ENCODE data around the gene NECAB3. TPM values are rescaled to one million over a fixed set of nuclear protein-coding genes. Genes with fewer than 3 reads are reported as not detected.

The NECAB3 gene
- total RNA-seq, 1 donor from 2014 or later: 19.2 TPM

DNA sequence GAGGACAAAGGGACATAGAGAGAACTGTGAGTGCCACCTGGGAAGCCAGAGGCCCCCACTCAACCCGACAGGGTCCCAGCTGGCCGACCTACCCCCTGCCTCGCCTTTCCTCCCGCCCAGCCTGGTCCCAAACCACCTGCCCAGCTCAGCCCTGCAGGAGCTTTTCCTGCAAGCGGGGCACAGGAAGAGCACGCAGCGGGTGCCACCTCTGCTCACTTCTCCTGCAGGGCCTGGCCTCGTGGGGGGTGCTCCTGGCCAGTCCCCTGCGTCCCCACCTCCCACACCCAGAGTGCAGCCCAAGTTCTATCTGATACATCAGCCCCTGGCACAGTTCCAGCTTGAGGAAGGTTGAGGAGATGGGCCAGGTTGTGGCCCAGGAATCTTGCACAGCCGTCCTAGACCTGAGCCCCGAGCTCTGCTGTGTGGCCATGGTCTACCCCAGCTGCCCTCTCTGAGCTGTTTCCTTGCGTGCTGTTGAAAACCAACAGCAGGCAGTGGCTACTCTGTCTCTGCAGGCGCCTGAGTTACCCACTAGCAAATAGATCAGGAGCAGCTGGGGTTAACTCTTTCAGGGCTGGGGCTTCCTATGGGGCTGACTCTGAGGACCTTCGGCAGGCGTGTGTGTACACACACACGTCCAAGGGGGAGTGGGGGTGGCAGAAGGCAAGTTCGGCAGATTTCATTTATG is 1.7 kb downstream of the NECAB3 start:
- H3K4me1 Mint-ChIP-seq: peaks cover 36% of the 10 kb centered on the region
- H3K27me3 ChIP-seq: peaks cover 3% of the 10 kb centered on the region
- H3K79me2 ChIP-seq (ENCODE audit: low read depth): no peaks in the 10 kb centered on the region
- H4K20me1 ChIP-seq (ENCODE audit: low read depth): peaks cover 32% of the 10 kb centered on the region
- no peak overlapping the region for H2AFZ ChIP-seq (replicated peaks)
- H3K4me2 ChIP-seq: peak overlapping the region; percentile 97
- H3K36me3 Mint-ChIP-seq: peaks cover 16% of the 10 kb centered on the region
- peak overlapping the region; percentile 1 for H3K4me3 ChIP-seq
- H3K9me3 Mint-ChIP-seq: no peaks in the 10 kb centered on the region
- H3K27ac ChIP-seq: no peak overlapping the region
- no peak overlapping the region for H3K9ac ChIP-seq
- no peaks in the 10 kb centered on the region for H3K36me3 ChIP-seq
- TF ChIP-seq, protein P1, sequence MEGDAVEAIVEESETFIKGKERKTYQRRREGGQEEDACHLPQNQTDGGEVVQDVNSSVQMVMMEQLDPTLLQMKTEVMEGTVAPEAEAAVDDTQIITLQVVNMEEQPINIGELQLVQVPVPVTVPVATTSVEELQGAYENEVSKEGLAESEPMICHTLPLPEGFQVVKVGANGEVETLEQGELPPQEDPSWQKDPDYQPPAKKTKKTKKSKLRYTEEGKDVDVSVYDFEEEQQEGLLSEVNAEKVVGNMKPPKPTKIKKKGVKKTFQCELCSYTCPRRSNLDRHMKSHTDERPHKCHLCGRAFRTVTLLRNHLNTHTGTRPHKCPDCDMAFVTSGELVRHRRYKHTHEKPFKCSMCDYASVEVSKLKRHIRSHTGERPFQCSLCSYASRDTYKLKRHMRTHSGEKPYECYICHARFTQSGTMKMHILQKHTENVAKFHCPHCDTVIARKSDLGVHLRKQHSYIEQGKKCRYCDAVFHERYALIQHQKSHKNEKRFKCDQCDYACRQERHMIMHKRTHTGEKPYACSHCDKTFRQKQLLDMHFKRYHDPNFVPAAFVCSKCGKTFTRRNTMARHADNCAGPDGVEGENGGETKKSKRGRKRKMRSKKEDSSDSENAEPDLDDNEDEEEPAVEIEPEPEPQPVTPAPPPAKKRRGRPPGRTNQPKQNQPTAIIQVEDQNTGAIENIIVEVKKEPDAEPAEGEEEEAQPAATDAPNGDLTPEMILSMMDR (IDR thresholded peaks at IDR 0.05): no peak
- no peak for TF ChIP-seq EZH2phosphoT487 (IDR thresholded peaks at IDR 0.05)
- TF ChIP-seq EZH2 (IDR thresholded peaks at IDR 0.05): no peak
- peaks cover 27% of the 10 kb centered on the region for H3F3A ChIP-seq (ENCODE audit: low read depth)
- DNase-seq (ENCODE audit: low spot score): no peak
- no peaks in the 10 kb centered on the region for H3K9me3 ChIP-seq (ENCODE audit: low read depth)
- peaks cover 8% of the 10 kb centered on the region for H3K27me3 Mint-ChIP-seq (ENCODE audit: insufficient read depth, low read depth)
- H3K4me1 ChIP-seq: peaks cover 23% of the 10 kb centered on the region
- H3K27ac Mint-ChIP-seq: peak overlapping the region; percentile 14
- peak overlapping the region; percentile 87 for H3K4me3 Mint-ChIP-seq

DNA sequence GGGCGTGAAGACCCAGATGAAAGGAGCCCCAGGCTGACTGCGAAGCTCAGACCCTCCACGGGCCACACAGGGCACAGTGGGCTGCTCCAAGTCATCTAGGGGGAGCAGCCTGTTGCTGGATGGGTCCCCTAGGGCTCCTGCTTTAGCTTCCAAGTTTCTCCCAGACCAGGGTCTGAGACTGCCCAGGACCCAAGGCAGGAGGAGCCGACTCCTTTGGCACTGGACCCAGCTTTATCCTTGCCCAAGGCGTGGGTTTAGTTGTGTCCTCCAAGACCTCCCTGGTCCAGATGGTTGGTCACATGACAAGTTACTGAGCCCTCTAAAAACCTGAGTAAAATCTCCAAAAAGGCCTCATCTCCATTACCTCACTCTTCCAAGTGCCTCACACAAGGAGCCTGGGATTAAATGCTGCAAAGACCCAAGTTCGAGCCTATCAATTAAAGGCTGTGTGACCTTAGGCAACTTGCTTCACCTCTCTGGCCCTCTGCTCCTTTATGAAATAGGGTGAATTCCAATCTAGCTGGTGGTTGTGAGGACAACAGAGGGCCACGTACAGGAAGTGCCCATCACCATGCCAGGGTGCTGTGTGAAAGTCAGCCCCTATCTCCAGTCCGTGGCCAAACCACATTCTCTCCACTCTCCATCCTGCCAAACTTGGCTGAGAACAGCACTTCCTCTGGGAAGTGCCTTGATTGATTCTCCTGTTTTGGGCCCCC is 2.5 kb downstream of the NECAB3 start:
- H3K4me1 ChIP-seq: peaks cover 23% of the 10 kb centered on the region
- no peak overlapping the region for H3K27ac ChIP-seq
- peaks cover 29% of the 10 kb centered on the region for H3F3A ChIP-seq (ENCODE audit: low read depth)
- TF ChIP-seq, protein P1 (IDR thresholded peaks at IDR 0.05): no peak
- TF ChIP-seq EZH2 (IDR thresholded peaks at IDR 0.05): no peak
- no peak for TF ChIP-seq EZH2phosphoT487 (IDR thresholded peaks at IDR 0.05)
- H3K27me3 ChIP-seq: peaks cover 10% of the 10 kb centered on the region
- H3K36me3 ChIP-seq: no peaks in the 10 kb centered on the region
- peaks cover 9% of the 10 kb centered on the region for H3K27me3 Mint-ChIP-seq (ENCODE audit: insufficient read depth, low read depth)
- no peak overlapping the region for H3K9ac ChIP-seq
- no peak for DNase-seq (ENCODE audit: low spot score)
- H3K4me3 ChIP-seq: no peak overlapping the region
- H2AFZ ChIP-seq (replicated peaks): no peak overlapping the region
- no peak overlapping the region for H3K27ac Mint-ChIP-seq
- no peak overlapping the region for H3K4me2 ChIP-seq
- H3K79me2 ChIP-seq (ENCODE audit: low read depth): no peaks in the 10 kb centered on the region
- H4K20me1 ChIP-seq (ENCODE audit: low read depth): peaks cover 24% of the 10 kb centered on the region
- peaks cover 37% of the 10 kb centered on the region for H3K4me1 Mint-ChIP-seq
- H3K9me3 ChIP-seq (ENCODE audit: low read depth): no peaks in the 10 kb centered on the region
- H3K4me3 Mint-ChIP-seq: peak overlapping the region; percentile 87
- peaks cover 16% of the 10 kb centered on the region for H3K36me3 Mint-ChIP-seq
- no peaks in the 10 kb centered on the region for H3K9me3 Mint-ChIP-seq

DNA sequence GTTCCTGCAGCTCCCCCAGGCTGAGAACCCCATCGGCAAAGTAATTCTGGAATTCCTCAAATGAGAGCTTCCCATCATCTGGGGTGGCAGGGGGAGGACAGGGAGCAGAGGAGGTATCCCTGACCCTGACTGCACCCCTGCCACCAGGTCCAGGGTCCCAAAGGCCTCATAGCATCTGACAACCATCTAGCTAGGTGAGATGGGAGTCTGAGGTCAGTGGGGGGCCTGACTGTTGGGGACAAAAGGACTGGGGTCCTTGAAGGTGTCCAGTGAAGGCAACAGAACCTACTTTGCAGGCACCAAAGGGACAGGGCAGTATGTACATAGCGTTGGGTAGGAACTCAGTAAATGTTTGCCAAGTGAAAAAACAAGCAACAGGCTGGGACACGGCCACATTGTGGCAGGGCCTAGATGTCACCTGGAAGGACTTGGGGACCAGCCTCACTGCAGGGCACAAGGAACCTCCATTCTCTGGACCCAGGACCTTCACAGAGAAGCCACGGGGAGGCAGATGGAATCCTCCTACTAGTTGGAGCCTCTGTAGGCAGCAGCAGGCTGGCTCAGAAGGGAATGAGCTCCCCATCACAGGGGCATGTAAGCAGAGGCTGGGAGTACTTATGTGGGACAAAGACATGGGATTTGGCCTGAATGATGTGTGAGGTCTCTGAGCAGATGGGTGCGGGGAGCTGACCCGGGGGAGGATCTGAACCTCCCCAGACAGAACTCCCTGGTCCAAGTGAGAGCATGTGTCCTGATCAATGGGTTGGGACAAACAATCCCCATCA is 3.3 kb downstream of the NECAB3 start:
- Histone ChIP-seq H3K79me2 (ENCODE audit: low read depth) (no peaks in the 10 kb centered on the region), H3K27ac (no peak overlapping the region), H2AFZ (replicated peaks) (no peak overlapping the region), H3K4me3 (no peak overlapping the region), H3K4me1 (peaks cover 23% of the 10 kb centered on the region), H3K27me3 (peaks cover 10% of the 10 kb centered on the region), H3K36me3 (no peaks in the 10 kb centered on the region), H3K4me2 (no peak overlapping the region), H3F3A (ENCODE audit: low read depth) (peaks cover 30% of the 10 kb centered on the region), H3K9ac (no peak overlapping the region), H4K20me1 (ENCODE audit: low read depth) (peaks cover 16% of the 10 kb centered on the region), H3K9me3 (ENCODE audit: low read depth) (no peaks in the 10 kb centered on the region)
- TF ChIP-seq EZH2 (IDR thresholded peaks at IDR 0.05) (no peak), EZH2phosphoT487 (IDR thresholded peaks at IDR 0.05) (no peak)
- TF ChIP-seq, protein P1 (IDR thresholded peaks at IDR 0.05): no peak
- Mint-ChIP-seq H3K27me3 (ENCODE audit: insufficient read depth, low read depth) (peaks cover 10% of the 10 kb centered on the region), H3K27ac (no peak overlapping the region), H3K36me3 (peaks cover 19% of the 10 kb centered on the region), H3K4me3 (peak overlapping the region; percentile 9), H3K4me1 (peaks cover 38% of the 10 kb centered on the region), H3K9me3 (no peaks in the 10 kb centered on the region)
- DNase-seq (ENCODE audit: low spot score): no peak
